ENCODE data around the gene MRPL53. TPM values are rescaled to one million over a fixed set of nuclear protein-coding genes. Genes with fewer than 3 reads are reported as not detected.

The MRPL53 gene
- total and polyA plus RNA-seq, 2 of the 13 experiments (the other 11 are each of a cell fraction or from before 2014, with no cell fraction given): 34.3 to 51.9 TPM

DNA sequence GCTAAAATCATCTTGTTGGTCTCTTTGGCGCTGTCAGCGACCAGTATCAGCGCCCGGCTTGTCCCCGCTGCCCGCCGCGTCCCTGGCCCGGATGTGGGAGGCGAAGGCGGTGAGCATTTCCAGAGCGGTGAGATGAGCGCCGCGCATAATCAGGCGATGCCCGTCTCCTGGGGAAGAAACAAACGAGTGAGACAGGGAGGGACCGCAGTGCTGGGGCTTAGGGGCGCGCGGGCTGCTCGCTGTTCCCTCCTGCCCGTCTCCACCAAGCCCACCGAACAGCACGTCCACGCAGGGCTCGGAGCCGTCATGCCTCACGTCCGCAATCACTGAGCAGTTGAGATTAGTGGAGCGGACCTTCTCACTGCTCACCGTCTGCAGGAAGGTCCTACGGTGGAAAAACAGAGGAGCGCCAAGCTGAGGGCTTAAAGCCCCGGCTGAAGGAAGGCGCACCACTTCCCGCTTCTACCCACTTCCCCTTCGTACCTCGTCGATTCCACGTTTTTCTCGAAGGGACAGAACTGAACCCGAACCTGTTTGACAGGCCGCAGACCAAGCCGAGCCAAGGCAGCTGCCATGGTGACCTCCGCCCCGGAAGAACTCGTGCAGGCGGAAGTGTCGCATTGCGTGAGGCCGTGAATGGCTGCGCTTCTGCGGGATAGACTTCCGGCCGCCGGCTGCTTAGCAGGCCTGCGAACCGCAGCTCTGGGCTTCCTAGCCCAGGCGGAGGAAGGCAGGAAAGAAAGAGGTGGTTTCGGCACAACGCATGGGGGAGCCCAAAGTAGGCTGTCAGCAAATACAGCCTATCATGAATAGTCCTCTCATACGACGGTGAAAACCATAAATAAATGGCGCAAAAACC is at the start of gene MRPL53 (continued):
- TF ChIP-seq, protein P1, sequence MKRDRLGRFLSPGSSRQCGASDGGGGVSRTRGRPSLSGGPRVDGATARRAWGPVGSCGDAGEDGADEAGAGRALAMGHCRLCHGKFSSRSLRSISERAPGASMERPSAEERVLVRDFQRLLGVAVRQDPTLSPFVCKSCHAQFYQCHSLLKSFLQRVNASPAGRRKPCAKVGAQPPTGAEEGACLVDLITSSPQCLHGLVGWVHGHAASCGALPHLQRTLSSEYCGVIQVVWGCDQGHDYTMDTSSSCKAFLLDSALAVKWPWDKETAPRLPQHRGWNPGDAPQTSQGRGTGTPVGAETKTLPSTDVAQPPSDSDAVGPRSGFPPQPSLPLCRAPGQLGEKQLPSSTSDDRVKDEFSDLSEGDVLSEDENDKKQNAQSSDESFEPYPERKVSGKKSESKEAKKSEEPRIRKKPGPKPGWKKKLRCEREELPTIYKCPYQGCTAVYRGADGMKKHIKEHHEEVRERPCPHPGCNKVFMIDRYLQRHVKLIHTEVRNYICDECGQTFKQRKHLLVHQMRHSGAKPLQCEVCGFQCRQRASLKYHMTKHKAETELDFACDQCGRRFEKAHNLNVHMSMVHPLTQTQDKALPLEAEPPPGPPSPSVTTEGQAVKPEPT (CRISPR knock-in tag; IDR thresholded peaks at IDR 0.05; ENCODE audit: low read depth): peak; percentile 82
- TF ChIP-seq, protein P2, sequence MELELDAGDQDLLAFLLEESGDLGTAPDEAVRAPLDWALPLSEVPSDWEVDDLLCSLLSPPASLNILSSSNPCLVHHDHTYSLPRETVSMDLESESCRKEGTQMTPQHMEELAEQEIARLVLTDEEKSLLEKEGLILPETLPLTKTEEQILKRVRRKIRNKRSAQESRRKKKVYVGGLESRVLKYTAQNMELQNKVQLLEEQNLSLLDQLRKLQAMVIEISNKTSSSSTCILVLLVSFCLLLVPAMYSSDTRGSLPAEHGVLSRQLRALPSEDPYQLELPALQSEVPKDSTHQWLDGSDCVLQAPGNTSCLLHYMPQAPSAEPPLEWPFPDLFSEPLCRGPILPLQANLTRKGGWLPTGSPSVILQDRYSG (CRISPR knock-in tag; IDR thresholded peaks at IDR 0.05): peak; percentile 38; the same call in 1 of the 2 replicates
- peak; percentile 90 for TF ChIP-seq ATF7-NPFF (CRISPR knock-in tag; IDR thresholded peaks at IDR 0.05; ENCODE audit: low read depth)
- peak; percentile 98 for TF ChIP-seq ZNF772 (CRISPR knock-in tag; IDR thresholded peaks at IDR 0.05)
- TF ChIP-seq PCBP2 (optimal IDR thresholded peaks at IDR 0.05; ENCODE audit: low read depth, low read length, poor library complexity, severe bottlenecking): no peak
- TF ChIP-seq, protein P3, sequence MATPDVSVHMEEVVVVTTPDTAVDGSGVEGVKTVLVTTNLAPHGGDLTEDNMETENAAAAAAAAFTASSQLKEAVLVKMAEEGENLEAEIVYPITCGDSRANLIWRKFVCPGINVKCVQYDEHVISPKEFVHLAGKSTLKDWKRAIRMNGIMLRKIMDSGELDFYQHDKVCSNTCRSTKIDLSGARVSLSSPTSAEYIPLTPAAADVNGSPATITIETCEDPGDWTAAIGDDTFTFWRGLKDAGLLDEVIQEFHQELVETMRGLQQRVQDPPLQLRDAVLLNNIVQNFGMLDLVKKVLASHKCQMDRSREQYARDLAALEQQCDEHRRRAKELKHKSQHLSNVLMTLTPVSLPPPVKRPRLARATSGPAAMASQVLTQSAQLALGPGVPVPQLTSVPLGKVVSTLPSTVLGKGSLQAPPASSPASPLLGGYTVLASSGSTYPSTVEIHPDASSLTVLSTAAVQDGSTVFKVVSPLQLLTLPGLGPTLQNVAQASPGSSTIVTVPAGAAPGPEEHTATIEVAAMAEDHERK (CRISPR knock-in tag; IDR thresholded peaks at IDR 0.05; ENCODE audit: low read depth): peak; percentile 69
- no peak; the same call in 1 of the 2 replicates for TF ChIP-seq TBX3 (IDR thresholded peaks at IDR 0.05; ENCODE audit: borderline replicate concordance)
- no peak; the same call in 1 of the 2 replicates for TF ChIP-seq ATF1 (CRISPR knock-in tag; IDR thresholded peaks at IDR 0.05)
- peak; percentile 91 for TF ChIP-seq ZNF468 (CRISPR knock-in tag; IDR thresholded peaks at IDR 0.05)
- TF ChIP-seq, protein P4, sequence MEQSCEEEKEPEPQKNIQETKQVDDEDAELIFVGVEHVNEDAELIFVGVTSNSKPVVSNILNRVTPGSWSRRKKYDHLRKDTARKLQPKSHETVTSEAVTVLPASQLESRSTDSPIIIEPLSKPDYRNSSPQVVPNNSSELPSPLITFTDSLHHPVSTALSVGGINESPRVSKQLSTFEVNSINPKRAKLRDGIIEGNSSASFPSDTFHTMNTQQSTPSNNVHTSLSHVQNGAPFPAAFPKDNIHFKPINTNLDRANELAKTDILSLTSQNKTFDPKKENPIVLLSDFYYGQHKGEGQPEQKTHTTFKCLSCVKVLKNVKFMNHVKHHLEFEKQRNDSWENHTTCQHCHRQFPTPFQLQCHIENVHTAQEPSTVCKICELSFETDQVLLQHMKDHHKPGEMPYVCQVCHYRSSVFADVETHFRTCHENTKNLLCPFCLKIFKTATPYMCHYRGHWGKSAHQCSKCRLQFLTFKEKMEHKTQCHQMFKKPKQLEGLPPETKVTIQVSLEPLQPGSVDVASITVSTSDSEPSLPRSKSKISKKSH (CRISPR knock-in tag; IDR thresholded peaks at IDR 0.05; ENCODE audit: borderline replicate concordance): peak; percentile 97
- peak; percentile 16 for TF ChIP-seq ZNF775 (CRISPR knock-in tag; IDR thresholded peaks at IDR 0.05; ENCODE audit: borderline replicate concordance)
- TF ChIP-seq ZNF83 (CRISPR knock-in tag; IDR thresholded peaks at IDR 0.05; ENCODE audit: borderline replicate concordance): peak; percentile 79; the same call in 1 of the 2 replicates
- TF ChIP-seq TCF7 (IDR thresholded peaks at IDR 0.05; ENCODE audit: low read depth): no peak
- TF ChIP-seq ZNF230 (CRISPR knock-in tag; IDR thresholded peaks at IDR 0.05): peak; percentile 78
- peak; percentile 27; the same call in 1 of the 2 replicates for TF ChIP-seq ZNF773 (CRISPR knock-in tag; IDR thresholded peaks at IDR 0.05; ENCODE audit: borderline replicate concordance)
- 0 out of 2 replicates have a peak, but pooled peaks have one; percentile 95 for TF ChIP-seq ZNF570 (CRISPR knock-in tag; IDR thresholded peaks at IDR 0.05; ENCODE audit: borderline replicate concordance)
- TF ChIP-seq ZNF225 (CRISPR knock-in tag; IDR thresholded peaks at IDR 0.05): peak; percentile 96
- no peak; the same call in 1 of the 2 replicates for TF ChIP-seq KDM3A (CRISPR knock-in tag; IDR thresholded peaks at IDR 0.05; ENCODE audit: low read depth)
- TF ChIP-seq SETDB1 (CRISPR knock-in tag; IDR thresholded peaks at IDR 0.05; ENCODE audit: borderline replicate concordance): no peak; the same call in 1 of the 2 replicates
- TF ChIP-seq ZNF567 (CRISPR knock-in tag; IDR thresholded peaks at IDR 0.05; ENCODE audit: borderline replicate concordance): peak; percentile 99
- peak; percentile 91 for TF ChIP-seq ZNF160 (CRISPR knock-in tag; IDR thresholded peaks at IDR 0.05)
- no peak; the same call in 1 of the 2 replicates for TF ChIP-seq CAMTA2 (CRISPR knock-in tag; IDR thresholded peaks at IDR 0.05; ENCODE audit: borderline replicate concordance)

All from HepG2 (cell line).